HG02852 (cell line): ENCODE results near the gene C2CD4C.
"Not testable (repeated sequence)": the region's sequence is repeated elsewhere in the genome, so short reads cannot be mapped to it uniquely, and the experiment has no call there.

ENCODE experiments used
- ATAC-seq: cut with Tn5 transposase; IDR thresholded peaks from one replicate; pipeline ENCODE4 v1.9.1; 2021; ENCODE audit warnings: mild to moderate bottlenecking, moderate library complexity; ENCODE audit not compliant: unreplicated experiment

Gene C2CD4C

DNA sequence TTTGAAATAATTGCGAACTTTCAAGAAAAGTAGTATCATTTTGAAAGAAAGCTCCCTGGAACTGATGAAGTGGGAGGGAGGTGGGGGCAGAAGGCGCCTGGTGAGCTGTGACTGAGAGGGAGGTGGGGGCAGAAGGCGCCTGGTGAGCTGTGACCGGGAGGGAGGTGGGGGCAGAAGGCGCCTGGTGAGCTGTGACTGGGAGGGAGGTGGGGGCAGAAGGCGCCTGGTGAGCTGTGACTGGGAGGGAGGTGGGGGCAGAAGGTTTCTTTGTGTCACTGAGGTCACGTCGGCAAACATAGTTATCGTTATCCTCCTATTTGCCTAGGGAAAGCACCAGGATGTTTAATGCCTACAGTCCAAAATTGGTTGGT is 24.2 kb downstream of the C2CD4C start:
- ATAC-seq, result no peak

DNA sequence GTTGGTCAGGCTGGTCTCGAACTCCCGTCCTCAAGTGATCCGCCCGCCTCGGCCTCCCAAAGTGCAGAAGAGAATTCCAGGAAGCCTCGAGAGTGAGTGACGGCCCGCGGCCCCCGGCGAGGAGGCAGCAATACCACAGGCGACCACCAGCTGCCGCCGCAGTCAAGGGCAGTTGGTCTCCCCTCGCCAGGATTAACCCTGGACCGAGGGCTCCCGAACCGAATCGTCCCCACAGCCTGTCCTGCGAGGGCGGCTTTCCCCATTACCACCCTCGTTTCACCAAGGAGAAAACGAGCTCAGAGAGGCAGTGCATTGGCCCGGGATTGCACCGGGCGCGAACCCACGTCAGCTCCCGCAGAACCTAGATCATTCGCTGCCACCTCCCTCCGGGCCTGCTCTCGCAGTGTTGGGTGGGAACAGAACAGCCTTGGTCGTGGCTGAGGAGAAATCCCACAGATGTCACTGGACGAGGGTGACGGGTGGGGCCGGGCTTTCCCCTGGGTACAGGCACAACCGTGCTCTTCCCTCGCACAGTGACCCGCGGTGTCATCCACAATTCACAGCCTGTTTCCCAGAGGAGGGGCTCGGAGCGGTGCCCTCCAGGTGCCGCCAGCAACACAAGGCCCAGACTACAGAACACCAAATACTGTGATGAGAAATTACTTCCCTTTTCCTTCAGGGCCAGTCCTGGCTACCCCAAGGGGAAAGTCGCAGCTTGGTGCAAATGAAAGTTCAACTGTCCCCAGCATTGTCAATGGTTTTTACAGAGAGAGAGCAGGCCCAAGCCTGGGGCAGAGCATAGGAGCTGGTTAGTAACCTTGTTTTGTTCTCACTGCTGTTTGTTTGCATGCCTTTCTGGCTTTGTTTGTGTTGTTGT is 24.8 kb downstream of the C2CD4C start:
- no peak for ATAC-seq

DNA sequence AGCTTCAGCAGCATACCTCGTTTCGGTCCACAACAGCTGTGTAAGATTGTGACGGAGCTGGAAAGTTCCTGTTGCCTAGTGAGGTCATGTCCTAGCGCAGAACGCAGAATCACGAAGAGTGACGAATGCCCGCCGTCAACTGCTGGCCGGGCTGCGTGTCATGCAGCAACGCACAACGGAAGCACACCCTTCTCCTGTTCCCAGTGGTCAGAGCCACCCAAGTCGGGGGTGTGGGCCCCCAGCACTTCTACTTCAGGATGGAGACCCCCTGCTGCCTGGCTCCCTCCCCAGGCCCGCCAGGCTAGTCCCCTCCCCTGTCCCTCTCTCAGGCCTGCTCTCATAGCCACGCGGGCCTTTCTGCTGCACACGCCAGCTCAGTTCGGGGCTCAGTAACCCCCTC is 25.9 kb downstream of the C2CD4C start:
- ATAC-seq, result no peak

DNA sequence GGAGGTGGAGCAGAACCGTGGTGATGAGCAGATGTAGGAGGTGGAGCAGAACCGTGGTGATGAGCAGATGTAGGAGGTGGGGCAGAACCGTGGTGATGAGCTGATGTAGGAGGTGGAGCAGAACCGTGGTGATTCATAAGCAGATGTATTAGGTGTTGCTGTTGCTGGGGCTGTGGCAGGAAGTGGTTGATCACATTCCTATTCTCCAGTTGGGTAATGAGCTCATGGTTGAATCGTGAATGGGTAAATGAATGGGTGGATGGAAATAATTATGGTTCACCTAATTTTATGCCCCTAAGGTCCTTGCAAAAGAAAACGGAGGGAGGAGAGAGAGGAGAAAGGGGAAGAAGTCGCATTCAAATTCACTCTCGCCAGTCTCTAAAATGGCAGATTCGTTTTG is 26.4 kb downstream of the C2CD4C start:
- ATAC-seq, result not testable (repeated sequence)

DNA sequence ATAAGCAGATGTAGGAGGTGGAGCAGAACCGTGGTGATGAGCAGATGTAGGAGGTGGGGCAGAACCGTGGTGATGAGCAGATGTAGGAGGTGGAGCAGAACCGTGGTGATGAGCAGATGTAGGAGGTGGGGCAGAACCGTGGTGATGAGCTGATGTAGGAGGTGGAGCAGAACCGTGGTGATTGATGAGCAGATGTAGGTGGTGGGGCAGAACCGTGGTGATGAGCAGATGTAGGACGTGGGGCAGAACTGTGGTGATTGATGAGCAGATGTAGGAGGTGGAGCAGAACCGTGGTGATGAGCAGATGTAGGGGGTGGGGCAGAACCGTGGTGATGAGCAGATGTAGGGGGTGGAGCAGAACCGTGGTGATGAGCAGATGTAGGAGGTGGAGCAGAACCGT is 27.0 kb downstream of the C2CD4C start:
- not testable (repeated sequence) for ATAC-seq

DNA sequence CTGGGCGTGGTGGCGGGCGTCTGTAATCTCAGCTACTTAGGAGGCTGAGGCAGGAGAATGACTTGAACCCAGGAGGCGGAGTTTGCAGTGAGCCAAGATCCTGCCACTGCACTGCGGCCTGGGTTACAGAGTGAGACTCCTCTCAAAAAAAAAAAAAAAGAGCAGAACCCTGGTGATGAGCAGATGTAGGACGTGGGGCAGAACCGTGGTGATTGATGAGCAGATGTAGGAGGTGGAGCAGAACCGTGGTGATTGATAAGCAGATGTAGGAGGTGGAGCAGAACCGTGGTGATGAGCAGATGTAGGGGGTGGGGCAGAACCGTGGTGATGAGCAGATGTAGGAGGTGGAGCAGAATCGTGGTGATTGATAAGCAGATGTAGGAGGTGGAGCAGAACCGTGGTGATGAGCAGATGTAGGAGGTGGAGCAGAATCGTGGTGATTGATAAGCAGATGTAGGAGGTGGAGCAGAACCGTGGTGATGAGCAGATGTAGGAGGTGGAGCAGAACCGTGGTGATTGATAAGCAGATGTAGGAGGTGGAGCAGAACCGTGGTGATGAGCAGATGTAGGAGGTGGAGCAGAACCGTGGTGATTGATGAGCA is 28.2 kb downstream of the C2CD4C start:
- ATAC-seq, result not testable (repeated sequence)

DNA sequence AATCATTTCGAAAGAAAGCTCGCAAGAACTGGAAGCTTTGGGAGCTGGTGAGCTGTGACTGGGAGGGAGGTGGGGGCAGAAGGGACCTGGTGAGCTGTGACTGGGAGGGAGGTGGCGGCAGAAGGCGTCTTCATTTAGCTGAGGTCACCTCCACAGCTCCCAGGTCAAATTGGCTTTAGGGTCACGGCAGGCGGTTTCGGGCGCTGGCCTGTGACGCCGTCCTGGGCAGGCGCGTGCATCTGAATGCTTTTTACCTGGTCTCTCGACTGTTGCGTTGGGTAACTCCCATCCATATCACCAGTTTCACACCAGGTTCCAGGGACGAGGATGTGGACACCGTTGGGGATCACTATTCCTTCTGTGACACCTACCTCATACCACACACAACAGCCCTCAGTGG is 29.2 kb downstream of the C2CD4C start:
- no peak for ATAC-seq

DNA sequence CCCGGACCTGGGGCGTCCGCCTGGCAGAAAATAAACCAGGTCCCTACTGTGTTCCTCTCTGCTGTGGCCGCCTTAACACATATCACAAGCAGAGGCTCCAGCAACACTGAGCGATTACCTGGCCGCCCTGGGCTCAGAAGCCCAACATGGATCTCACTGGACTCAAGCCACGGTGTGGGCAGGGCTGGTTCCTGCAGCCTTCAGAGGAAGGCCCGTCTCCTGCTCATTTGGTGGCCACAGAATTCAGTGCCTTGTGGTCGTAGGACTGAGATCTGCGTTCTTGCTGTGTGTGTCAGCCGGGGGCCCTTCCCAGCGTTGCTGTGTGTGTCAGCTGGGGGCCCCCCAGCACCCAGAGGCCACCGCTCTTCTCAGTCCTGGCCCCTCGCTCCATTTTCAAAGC is 30.2 kb downstream of the C2CD4C start:
- no peak for ATAC-seq

DNA sequence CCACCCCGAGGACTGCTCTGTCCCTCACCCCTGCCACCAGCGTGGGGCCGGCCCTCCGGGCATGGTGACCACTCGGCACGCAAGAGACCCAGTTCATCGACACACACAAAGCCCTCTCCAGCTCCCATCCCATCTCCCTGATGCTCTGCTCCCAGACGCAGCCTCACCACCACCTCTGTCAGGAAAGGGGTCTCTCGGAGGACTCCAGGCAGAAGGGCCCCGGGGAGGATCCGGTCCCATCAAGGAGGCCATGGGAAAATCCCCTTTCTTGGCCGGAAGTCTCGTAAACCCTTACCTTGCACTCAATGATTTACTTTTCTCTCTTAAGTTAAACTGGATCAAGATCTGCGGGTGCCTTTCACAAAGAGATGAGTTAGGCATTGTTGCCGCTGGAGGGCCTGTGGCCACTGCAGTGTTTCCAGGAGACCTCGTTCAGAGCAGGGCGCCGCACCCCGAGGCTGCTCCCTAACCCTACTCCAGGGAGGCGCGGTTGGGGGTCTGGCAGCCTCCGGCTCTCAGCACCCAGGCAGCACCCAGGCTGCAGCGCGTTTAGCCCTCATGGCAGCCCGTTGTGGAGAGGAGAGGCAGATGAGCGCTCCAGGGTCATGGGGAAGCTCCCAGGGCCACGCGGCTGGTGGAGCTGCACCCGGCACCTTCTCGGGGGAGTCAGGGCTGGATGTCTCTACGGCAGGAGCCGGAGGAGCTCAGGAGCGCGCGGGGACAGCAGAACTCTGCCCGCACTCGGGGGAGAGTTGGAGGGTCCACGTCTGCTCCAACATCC is 31.0 kb downstream of the C2CD4C start:
- no peak for ATAC-seq

DNA sequence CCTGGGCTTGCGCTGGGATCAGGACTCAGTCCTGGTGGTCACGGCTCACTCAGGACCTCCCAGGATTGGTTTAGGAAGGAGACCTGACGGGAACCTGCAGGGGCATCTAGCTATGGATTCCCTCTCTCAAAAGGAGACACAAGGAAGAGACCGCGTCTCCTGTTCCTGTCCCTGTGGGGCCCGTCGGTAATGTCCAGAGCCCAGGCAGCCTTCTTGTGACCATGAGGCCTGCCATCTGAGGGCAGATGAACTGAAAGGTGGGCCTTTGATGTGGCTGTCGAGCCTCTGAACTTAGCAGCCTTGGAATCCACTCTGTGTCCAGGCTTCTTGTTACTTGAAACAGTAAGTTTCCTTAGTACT is 32.9 kb downstream of the C2CD4C start:
- no peak for ATAC-seq

DNA sequence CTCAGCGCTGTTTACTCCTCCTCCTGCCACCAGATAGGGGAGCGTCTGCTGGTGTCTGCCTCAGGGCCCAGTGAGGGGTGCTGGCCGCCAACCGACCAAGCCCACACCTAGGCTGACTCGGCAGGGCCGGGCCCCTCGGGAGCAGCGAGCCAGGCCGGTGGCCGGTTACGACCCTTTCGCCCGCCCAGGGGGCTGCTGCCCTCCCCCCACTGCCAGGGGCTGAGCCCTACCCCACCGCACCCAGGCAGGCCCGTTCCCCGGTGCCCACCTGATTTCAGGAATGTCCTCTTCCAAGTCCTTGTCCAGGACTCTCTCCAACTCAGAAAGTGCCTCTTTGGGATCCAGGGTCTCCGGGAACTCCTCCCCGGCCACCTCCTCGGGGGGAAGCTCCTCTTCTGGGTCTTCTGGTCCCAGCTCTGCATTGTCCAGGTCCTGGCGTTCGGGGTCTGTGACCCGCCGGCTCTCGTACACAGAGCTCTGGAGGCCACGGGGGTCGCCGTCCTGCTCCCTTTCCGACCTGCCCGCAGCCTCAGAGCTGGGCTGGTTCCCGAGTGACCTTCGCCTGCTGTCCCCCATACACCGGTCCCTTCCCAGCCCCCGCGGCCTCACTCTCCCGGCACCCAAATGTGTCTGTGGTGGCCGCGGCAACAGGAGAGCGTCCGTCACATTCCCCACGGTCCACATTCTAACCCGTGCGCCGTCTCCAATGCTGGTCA is 33.4 kb downstream of the C2CD4C start:
- no peak for ATAC-seq

DNA sequence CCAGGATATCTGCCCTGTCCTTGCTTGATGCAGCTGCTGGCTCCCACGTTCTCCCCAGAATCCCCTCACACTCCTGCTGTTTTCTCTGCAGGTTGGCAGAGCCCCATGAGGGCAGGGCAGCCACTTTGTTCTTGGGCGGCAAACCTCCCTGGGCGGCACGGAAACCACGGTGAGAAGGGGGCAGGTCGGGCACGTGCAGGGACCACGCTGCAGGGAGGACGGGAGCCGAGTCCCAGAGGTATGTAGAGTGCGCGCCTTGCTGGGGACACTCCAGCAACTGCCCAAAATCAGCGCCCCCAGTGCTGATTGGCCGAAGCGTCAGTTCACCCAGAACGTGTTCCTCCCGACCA is 34.1 kb downstream of the C2CD4C start:
- no peak for ATAC-seq

DNA sequence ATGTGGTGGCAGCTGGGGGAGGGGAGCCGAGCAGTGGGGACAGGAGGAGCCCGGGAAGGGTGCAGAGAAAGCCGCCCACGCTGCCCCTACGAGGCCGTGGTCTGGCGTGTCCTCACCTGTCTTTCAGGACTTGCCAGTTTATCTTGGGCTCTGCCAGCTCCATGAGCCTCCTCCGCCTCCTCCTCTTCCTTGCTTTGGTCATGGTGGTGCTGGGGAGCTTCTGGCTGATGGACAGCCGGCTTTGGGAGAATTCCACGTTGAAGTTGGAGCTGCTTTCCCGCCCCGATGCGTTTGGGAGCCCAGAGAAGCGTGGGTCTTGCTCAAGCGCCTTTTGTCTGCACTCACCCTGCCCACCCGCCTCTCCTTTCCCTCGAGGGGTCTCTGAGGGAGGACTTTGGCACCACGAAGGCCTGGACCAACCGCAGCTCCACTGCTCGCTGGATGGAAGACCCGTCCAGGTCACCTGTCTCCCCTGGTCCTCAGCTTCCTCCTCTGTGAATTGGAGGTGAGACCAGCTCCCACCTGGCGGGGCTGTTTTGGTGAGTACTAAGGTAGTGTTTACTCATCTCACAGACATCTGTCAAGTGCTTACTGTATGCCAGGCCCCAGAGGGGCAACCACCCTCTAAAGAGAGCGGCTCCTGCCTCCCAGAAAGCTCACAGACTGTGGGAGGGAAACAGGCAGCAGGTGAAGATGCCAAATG is 34.6 kb downstream of the C2CD4C start:
- ATAC-seq, result no peak

DNA sequence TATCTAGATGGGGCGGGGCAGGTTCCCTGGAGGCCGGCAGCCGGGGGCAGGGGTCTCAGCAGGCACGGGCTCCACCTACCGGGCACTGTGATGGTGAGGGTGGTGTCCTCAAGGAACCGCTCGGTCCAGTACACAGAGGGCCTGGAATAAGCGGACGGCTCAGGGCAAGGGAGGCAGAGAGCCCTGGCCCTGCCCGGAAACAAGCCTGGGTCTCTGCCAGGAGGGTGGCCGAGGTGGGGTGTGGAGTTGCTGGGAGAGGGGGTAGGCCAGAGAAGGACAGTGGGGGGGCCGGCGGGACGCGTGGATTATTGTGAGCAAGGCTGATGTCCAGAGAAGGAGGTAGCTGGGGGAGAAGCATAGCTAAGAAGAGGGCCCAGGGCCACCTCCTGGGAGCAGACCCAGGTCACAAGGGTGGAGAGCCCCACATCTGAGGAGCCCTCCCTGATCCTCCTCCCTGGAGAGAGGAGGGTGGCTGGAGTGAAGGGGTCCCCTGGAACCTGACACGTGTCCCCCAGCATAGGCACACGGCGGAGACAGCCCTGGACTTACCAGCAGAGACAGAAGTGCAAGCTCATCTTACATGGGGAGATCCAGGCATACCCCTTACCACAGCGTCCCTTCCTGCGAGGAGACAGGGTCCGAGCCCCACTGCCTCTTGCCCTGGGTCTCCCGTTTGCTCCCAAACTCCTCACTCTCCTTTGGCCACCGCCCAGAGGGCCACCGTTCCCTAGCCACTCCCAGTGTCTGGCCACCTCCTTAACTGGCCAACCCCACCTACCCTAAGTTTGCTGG is 35.4 kb downstream of the C2CD4C start:
- no peak for ATAC-seq

DNA sequence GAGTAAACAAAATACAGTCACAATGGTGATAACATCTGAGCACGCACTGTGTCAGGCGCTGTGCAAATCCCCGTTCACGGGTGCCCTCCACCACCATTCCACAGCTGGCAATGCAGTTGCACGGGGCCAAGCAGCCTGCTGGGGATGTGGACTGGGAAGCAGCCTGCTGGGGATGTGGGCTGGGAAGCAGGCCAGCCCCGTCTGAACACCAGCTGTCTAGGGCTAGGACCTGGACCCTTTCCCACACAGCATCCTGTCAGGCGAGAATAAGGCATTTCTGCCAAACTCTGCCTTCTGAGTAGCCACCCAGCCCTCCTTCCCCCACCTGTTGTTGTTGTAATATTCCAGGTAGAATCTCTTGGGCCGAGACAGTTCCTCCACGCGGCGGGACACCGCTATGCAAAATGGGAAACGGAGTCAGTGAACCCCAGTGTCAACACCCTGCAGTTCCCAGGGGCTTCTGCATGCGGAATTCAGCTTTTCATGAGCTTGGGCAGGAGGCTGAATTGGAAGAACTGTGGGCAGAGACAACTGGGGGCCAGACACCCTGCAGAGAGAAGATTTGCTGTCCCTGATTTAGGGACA is 36.5 kb downstream of the C2CD4C start:
- no peak for ATAC-seq

DNA sequence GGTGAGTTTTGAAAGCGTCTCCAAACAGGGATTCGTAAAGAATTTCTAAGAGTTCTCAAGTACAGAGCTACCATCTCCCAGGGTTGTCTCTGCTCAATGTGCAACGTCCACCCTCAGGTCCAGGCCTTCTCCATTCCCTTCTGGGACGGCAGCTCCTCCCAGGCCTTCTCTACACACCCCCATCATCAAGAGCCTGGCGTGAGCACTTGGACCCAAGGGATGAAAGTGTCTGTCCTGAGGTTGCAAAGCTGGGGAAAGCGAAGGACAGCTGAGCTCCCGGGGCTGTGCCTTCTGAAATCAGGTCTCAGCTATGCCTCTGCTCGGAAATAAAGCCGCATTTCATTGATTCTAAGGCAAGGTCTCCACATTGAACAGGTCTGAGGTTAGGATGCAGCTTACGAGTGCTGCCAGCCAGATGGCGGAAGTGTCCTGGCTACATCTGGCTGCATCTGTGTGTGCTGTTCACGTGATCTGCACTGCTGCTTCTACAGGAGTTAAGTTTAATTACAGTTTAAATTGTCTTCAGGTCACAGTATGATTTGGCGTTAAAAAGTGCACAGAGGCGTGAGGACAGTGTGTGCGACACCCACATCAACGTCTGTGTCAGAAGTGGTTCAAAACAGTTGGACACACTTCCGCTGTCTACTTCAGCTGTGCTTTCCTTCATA is 37.3 kb downstream of the C2CD4C start:
- no peak for ATAC-seq

DNA sequence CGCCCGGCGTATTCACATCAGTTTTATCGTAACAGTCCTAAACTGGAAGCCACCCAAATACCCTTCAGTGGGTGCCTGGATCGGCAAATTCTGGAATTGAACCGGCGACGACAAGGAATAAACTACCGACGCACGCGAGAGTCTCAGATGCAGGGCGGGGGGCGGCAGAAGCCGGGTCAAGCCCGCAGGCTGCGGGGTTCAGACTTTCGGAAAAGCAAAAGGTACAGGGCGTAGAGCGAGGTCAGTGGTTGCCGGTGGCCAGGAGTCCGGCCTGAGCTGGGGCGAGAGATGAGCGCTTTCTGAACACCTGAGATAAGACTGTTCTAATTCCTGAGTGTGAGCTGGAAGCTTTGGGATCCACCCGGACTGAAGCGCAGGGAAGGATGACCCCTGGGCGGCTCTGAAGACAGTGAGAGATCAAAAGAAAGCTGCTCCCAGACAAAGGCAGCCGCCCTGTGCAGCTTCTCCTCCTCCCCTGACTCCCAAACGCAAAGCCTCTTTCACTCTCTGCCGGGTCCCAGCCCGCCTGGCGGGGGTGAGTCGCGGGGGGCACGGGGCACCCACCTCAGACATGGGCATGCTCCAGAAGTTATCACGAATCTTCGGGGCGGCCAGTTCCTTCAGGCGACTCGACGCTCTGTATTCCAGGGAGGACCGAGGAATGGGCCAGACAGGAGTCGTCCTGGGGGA is 38.2 kb downstream of the C2CD4C start:
- ATAC-seq, result no peak

DNA sequence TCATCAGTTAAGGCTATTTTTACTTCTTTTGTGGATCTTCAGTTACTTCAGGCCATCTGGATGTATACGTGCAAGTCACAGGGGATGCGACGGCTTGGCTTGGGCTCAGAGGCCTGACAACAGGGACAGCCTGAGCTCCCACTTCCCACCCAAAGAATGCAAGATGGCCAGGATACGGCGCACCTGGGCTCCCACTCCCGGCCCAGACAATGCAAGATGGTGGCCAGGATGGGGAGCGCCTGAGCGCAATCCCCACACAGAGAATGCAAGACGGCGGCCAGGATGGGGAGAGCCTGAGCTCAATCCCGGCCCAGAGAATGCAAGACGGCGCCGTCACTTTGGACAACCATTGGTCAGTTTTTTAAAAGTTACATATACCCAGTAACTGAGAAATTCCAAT is 39.1 kb downstream of the C2CD4C start:
- ATAC-seq, result no peak

DNA sequence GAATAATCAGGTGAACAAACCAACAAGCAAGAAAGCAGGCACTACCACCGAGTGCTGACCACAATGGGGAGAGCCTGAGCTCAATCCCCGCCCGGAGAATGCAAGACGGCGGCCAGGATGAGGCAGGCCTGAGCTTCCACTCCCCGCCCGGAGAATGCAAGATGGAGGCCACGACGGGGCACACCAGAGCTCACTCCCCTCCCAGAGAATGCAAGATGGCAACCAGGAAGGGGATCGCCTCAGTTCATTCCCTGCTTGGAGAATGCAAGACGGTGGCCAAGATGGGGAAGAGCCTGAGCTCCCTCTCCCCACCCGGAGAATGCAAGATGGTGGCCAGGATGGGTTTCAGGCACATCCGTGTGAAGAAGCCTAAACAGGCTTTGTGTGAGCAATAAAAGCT is 39.7 kb downstream of the C2CD4C start:
- no peak for ATAC-seq
